AG08395 (cell line): ENCODE data around the gene COMMD1.
"Not testable (repeated sequence)": the region's sequence is repeated elsewhere in the genome, so short reads cannot be mapped to it uniquely, and the experiment has no call there.

Experiments used
- DNase-seq: peaks from one replicate; pipeline ENCODE4 v3.0.0; 2012; ENCODE audit warnings: mixed read lengths, low spot score

COMMD1 gene

DNA sequence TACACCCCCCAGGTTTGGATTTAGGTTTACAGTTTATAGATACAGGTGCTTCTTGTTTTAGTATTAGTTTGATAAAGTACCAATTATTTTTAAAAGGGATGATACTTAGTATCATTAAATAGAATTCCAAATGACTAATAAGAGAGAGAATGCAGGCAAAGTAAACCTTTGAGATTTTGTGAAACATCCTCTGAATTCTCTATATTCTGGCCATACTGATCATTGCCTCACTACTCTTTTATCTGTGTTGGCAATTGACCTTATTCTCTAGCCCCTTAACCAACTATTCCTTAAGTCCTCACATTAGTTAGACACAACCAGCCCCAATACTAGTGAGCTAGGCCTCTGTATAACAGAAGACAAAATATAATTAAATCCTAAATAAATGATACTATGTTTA is 125.4 kb downstream of the COMMD1 start:
- no peak for DNase-seq

GRCh38 chr2:62032096-62032495 is 126.6 kb downstream of the COMMD1 start:
- DNase-seq: no peak

DNA sequence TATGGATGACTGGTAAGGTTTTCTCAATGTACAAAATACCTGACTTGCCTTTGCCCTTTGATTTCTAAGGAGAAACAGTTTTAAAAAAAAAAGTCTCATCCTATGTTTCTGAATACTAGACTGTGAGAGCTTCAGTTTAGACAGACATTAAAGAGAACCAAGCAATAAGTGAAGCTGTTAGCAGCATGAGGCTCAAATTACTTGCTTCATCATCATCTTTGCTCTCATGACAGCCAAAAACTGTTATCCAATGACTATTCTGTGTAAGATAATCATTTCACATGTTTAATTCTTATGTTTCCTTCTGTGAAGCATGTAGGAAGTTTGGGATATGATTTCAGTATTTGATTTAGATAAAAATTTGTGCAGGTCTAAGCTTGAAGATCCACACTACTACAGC is 129.2 kb downstream of the COMMD1 start:
- DNase-seq: no peak

GRCh38 chr2:62036229-62036628 is 130.8 kb downstream of the COMMD1 start:
- no peak for DNase-seq

- DNase-seq: no peak
These were observed 131.3 kb downstream of the COMMD1 start for GRCh38 chr2:62036761-62037250.

DNA sequence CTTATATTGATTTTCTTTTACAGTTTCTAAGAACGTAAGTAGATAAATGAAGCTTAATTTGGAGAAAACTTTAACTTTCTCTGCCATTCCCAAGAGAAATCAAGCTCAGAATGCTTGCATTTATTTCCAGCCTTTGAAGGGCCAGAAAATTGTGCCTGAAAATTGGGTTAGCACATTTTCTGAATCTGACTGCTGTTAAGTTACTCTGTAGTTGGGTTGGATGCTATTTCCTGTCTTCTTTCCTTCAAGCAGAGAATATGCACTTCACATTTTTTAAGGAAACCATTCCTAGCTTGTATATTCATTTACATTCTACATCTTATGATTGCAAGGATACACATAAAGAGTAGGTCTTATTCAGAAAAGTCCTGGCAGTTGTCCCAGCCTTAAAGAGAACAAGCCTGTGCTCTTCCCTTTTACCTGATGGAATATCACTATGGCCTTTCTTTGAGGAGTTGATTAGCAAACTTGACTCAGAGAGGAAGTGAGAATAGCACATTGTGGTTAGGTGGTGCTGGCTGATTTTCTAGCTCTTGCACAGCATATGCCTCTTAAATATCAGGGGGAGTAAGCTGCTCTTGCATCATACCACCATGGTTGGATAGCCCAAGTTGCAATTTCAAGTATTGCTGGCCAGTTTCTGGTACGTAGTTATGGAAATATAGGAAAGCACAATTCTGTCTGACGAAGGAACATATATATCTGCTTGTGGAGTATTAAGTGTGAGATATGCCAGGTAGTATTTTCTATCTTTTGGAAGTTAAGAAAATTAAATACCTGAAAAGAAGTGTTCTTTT is 133.7 kb downstream of the COMMD1 start:
- peak; percentile 33 for DNase-seq

DNA sequence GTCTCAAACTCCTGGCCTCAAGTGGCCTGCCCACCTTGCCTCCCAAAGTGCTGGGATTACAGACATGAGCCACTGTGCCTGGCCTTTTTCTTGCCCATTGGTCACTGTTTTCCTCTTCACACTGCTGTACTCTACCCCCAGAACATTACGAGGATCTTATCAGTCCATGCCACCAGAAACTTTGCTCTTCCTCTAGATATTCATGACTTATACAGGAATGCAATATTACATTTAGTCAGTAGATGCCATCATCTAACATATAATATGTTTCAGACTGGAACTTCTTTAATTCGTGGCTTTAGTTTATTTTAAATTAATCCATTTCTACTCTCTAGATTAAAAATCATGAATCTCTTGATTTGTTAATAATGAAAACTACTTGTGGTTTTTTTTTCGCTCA is 135.5 kb downstream of the COMMD1 start:
- DNase-seq: no peak

DNA sequence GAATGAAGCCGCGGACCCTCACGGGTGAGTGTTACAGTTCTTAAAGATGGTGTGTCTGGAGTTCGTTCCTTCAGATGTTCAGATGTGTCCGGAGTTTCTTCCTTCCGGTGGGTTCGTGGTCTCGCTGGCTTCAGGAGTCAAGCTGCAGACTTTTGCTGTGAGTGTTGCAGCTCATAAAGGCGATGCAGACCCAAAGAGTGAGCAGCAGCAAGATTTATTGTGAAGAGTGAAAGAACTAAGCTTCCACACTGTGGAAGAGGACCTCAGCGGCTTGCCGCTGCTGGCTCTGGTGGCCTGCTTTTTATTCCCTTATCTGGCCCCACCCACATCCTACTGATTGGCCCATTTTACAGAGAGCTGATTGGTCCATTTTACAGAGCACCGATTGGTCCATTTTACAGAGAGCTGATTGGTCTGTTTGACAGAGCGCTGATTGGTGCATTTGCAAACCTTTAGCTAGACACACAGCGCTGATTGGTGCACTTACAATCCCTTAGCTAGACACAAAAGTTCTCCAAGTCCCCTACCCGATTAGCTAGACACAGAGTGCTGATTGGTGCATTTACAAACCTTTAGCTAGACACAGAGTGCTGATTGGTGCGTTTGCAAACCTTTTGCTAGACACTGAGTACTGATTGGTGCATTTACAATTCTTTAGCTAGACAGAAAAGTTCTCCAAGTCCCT is 136.4 kb downstream of the COMMD1 start:
- DNase-seq: not testable (repeated sequence)

GRCh38 chr2:62042400-62042799 is 136.9 kb downstream of the COMMD1 start:
- DNase-seq: no peak

DNA sequence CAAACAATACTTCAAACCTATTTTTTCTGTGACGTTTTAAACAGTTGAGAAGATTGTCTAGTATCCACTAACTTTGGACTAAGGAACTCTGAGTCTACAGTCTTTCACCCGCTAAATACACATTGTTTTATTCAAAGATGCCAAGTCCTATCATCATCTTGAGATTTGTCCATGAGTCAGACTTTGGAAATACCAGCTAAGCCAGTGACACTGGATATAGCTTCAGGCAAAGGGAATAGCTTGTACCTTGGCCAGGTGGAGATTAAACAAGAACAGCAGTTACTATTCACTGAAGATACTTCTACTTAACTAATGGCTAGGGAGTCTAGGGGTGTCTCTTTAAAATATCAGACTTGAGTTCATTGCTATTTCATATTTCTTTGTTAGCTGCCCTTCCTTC is 137.5 kb downstream of the COMMD1 start:
- no peak for DNase-seq

DNA sequence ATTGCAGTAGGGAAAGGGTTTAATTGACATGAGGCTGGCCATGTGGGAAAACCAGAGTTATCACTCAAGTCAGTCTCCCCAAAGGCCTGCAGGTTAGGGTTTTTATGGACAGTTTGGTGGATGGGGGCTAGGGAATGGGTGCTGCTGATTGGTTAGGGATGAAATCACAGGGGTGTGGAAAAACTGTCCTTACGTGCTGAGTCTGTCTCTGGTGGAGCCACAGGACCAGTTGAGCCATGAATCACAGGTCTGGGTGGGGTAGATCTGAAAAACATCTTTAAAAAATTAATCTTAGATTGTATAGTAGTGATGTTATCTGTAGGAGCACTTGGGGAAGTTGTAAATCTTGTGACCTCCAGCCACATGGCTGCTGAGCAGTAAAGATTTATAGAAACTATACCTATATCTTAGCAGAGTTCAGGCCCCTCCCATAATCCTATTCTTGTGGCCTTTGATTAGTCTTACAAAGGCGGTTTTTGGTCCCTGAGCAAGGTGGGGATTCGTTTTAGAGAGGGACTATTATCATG is 139.6 kb downstream of the COMMD1 start:
- no peak for DNase-seq

- no peak for DNase-seq
These were observed 140.7 kb downstream of the COMMD1 start for GRCh38 chr2:62046141-62046540.

DNA sequence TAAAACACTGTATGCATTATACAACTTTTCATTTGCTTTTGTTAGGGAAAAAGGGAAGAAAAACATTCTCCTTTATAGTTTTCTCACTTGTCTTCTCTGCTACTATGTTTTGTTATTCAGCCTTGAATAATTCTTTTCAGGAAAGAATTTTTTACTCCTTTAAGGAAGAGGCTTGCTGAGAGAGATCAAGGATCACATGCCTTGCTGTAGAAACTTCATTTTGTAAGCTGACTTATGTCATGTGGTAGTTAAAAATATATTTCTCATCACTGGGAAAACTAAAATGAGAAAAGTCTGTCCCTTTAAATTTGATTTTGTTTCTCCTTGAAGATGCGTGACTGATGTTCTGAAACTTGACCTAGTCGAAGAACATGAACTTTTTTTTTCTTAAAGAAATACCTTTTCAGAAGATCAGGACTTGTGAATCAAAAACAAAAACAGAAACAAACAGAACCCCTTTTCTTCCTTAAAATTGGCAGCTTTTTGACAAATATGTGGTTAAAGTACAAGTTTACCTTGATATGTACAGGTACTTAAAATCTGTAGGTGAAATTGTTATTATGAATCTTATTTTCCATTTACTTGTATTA is 145.1 kb downstream of the COMMD1 start:
- DNase-seq: no peak

DNA sequence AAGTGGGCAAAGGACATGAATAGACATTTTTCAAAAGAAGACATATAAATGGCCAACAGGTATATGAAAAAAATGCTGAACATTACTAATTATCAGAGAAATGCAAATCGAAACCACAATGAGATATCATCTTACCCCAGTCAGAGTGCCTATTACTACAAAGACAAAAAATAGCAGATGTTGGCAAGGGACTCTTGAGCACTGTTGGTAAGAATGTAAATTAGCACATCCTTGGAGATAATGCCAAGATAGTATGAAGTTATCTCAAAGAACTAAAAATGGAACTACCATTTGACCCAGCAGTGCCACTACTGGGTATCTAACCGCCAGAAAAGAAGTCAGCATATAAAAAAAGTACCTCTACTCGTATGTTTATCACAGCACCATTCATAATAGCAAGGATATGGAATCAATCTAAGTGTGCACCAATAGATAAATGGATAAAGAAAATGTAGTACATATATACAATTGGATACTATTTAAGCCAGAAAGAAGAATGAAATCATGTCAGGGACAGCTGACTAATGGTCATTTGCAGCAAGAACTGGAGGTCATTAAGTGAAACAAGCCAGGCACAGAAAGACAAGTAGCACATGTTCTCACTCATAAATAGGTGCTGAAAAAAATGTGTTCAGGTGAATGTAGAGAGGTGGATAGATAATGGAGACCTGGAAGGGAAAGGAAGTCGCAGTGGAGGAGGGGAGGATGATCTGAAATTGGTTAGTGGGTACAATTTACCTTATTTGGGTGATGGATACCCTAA is 148.7 kb downstream of the COMMD1 start:
- no peak for DNase-seq

DNA sequence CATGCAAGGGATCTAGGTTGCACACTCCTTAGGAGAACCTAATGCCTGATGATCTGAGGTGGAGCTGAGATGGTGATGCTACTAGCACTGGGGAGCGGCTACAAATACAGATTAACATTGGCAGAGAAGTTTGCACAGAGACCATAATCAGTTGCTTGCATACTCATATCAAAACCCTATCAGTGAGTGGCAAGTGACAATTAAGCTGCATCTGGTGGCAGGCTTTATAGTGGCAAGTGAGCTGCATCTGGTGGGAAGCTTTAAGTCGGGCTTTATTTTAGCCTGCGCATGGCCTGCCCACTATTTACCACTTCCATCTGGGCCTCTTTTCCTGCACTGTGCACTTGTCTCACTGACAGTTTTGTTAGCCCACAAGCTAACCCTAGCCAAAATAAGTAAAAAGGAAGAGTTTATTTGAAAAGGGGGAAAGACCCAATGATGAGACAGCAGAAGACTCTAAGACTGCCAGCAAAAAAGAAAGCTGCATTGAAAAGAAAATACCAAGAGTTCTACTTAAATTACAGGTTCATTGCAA is 149.5 kb downstream of the COMMD1 start:
- no peak for DNase-seq

DNA sequence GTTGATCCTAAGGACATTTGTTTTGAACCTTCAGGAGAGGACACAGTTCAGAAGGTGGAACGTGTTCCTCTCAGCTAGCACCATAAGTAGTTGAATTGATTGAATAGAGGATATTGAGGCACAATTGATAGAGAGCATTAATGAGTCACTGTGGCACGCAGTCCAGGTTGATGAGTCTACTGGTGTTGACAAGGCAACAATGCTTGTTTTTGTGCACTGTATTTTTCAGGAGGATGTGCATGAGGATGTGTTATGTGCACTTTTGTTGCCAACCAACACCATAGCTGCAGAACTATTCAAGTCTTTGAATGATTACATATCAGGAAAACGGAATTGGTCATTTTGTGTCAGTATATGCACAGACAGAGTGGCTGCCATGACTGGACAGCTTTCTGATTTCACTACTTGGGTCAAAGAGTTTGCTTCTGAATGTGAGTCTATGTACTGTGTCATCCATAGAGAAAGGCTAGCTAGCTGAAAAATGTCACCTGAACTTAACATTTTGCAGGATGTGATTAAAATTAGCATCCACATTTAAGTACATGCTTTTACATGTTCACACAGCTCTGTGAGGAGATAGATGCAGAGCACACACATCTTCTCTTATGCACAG is 150.4 kb downstream of the COMMD1 start:
- no peak for DNase-seq

- DNase-seq: no peak
These were observed 150.9 kb downstream of the COMMD1 start for GRCh38 chr2:62056341-62056740.

- no peak for DNase-seq
These were observed 159.8 kb downstream of the COMMD1 start for GRCh38 chr2:62065243-62065642.

GRCh38 chr2:62071126-62071598 is 165.7 kb downstream of the COMMD1 start:
- DNase-seq: no peak

- DNase-seq: no peak
These were observed 166.5 kb downstream of the COMMD1 start for GRCh38 chr2:62071760-62072680.
